ENCODE data around the gene ZAP70.

The ZAP70 gene

DNA sequence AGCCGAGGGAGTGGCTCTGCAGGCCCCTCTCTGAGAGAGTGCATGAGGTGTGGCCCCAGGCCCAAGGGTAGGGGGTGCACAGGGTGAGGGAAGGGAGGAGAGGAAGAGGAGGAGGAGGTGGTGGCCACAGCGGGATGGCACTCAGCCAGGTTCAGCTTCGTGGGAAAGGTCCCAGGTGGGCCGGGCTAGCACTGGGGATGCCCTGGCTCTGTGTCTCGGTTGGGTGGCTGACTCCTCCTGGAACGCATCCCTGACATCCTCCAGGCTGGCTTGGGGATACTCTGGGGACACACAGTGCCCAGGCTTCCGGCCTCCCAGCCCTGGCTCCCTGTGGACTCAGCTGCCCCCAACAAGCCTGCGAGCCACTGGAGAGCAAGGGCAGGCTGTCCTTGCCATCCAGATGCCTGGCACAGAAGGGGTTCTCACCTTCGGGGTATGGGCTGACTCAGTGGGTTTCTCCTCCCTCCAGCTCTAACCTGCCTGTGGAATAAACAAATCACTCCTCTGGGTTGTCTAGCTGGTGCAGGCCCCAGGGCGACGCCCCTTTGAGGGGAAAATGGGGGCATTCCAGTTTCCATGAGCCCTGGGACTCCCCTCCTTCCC, 582 bp upstream of the ZAP70 start:
- no peak for DNase-seq (ENCODE audit: low read depth)
- TF ChIP-seq, protein P1, sequence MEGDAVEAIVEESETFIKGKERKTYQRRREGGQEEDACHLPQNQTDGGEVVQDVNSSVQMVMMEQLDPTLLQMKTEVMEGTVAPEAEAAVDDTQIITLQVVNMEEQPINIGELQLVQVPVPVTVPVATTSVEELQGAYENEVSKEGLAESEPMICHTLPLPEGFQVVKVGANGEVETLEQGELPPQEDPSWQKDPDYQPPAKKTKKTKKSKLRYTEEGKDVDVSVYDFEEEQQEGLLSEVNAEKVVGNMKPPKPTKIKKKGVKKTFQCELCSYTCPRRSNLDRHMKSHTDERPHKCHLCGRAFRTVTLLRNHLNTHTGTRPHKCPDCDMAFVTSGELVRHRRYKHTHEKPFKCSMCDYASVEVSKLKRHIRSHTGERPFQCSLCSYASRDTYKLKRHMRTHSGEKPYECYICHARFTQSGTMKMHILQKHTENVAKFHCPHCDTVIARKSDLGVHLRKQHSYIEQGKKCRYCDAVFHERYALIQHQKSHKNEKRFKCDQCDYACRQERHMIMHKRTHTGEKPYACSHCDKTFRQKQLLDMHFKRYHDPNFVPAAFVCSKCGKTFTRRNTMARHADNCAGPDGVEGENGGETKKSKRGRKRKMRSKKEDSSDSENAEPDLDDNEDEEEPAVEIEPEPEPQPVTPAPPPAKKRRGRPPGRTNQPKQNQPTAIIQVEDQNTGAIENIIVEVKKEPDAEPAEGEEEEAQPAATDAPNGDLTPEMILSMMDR (conservative IDR thresholded peaks at IDR 0.05; ENCODE audit: low read depth, low read length), result no peak
- no peak overlapping the region for H3K4me3 ChIP-seq (ENCODE audit: low read depth, low read length)

- DNase-seq (ENCODE audit: low read depth), result no peak
- TF ChIP-seq, protein P1 (conservative IDR thresholded peaks at IDR 0.05; ENCODE audit: low read depth, low read length), result no peak
- H3K4me3 ChIP-seq (ENCODE audit: low read depth, low read length), result no peak overlapping the region
Measured at GRCh38 chr2:97714084-97714949, 941 bp downstream of the ZAP70 start.

GRCh38 chr2:97714950-97715652, 1.7 kb downstream of the ZAP70 start:
- DNase-seq (ENCODE audit: low read depth), result no peak
- H3K4me3 ChIP-seq (ENCODE audit: low read depth, low read length), result no peak overlapping the region
- TF ChIP-seq, protein P1 (conservative IDR thresholded peaks at IDR 0.05; ENCODE audit: low read depth, low read length), result no peak

GRCh38 chr2:97715951-97716694, 2.7 kb downstream of the ZAP70 start:
- no peak for DNase-seq (ENCODE audit: low read depth)
- no peak overlapping the region for H3K4me3 ChIP-seq (ENCODE audit: low read depth, low read length)
- TF ChIP-seq, protein P1 (conservative IDR thresholded peaks at IDR 0.05; ENCODE audit: low read depth, low read length), result no peak

DNA sequence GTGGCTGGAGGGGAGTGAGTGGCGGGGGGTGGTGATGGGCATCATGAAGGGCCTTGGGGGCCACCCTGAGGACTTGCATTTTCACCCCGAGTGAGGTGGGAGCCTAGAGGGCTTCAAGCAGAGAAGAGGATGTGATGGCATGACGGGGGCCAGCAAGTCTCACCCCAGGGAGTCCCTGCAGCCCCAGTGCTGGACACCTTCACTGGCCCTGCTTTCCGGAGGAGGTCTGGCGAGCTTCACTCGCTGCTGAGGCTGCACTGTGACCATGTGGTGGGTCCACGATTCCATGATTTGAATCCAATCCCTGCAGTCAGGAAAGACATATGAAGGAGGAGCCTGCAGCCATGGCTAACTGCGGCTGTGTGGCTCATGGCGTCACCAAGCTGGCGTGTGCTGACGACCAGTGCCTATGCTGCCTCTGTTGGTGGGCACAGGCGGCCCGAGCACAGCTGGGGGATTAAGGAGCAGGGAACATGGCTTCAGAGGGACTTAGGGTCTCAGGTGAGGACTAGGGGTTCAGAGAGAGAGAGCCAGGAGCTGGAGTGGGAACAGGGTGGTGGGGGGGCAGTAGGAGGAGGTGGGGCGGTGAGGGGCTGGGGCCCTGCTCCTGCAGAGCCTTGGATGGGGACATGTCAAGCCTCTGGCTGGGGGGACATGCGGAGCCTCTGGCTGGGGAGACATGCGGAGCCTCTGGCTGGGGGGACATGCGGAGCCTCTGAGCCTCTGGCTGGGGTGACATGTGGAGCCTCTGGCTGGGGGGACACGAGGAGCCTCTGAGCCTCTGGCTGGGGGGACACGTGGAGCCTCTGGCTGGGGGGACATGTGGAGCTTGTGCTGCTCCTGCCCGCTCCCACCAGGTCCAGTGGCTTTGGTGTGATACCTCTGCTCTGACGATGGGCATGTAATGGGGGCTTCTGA, 3.6 kb downstream of the ZAP70 start:
- H3K4me3 ChIP-seq (ENCODE audit: low read depth, low read length), result no peak overlapping the region
- TF ChIP-seq, protein P1 (conservative IDR thresholded peaks at IDR 0.05; ENCODE audit: low read depth, low read length), result no peak
- no peak for DNase-seq (ENCODE audit: low read depth)

DNA sequence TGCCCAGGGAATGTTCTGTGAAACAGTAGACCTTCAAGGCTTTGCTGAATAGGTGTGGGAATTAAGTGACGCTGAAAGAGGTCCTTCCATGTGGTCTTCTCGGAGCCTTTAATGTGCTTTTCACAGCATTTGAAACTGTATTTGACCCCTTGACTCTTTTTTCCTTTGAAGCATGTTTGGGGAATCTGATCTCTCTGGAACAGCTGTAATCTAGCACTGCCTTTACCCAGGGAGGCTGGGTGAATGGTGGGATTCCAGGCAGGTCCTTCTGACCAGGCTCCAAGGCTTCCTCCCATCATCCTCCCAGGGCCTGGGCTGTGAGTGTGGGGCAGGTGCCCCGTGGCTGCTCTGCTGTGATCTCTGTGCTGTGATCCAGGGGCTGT, 4.2 kb downstream of the ZAP70 start:
- no peak overlapping the region for H3K4me3 ChIP-seq (ENCODE audit: low read depth, low read length)
- TF ChIP-seq, protein P1 (conservative IDR thresholded peaks at IDR 0.05; ENCODE audit: low read depth, low read length), result no peak
- DNase-seq (ENCODE audit: low read depth), result no peak

Measured in choroid plexus epithelial cell (primary cell).